Muscle layer of colon (tissue), 2 donors: ENCODE data around the gene TRANK1.
A peak's percentile ranks its signal among the peaks of the same experiment; 100 is the strongest.
"Not testable (repeated sequence)": the region's sequence is repeated elsewhere in the genome, so short reads cannot be mapped to it uniquely, and the experiment has no call there.

ENCODE experiments used
- H3K27ac ChIP-seq: one replicate; pipeline ENCODE4 v1.7.0; 2013; ENCODE audit warnings: low read depth, mild to moderate bottlenecking, low read length, moderate library complexity
- H3K27me3 ChIP-seq, 2 donors: one replicate each; pipeline ENCODE4 v1.7.0; 2013; ENCODE audit warnings: low read length in 2 of 2, mild to moderate bottlenecking in 2 of 2; ENCODE audit not compliant: insufficient read depth in 2 of 2, control insufficient read depth in 1 of 2
- H3K36me3 ChIP-seq: one replicate; pipeline ENCODE4 v1.7.0; 2013; ENCODE audit warnings: mild to moderate bottlenecking, low read length; ENCODE audit not compliant: insufficient read depth
- H3K4me1 ChIP-seq: one replicate; pipeline ENCODE4 v1.7.0; 2013; ENCODE audit warnings: mild to moderate bottlenecking, low read length; ENCODE audit not compliant: insufficient read depth
- H3K4me3 ChIP-seq, 2 donors: one replicate each; pipeline ENCODE4 v1.7.0; 2013; ENCODE audit warnings: low read length in 2 of 2, low read depth in 1 of 2, mild to moderate bottlenecking in 1 of 2, moderate library complexity in 1 of 2
- H3K9ac ChIP-seq: one replicate; pipeline ENCODE4 v1.7.0; 2013; ENCODE audit warnings: low read length
- H3K9me3 ChIP-seq: one replicate; pipeline ENCODE4 v1.7.0; 2013; ENCODE audit warnings: mild to moderate bottlenecking, low read length
- donor health status: abdominal sarcoma.
- donor health status: Adenocarcinoma of cecum.

The TRANK1 gene

DNA sequence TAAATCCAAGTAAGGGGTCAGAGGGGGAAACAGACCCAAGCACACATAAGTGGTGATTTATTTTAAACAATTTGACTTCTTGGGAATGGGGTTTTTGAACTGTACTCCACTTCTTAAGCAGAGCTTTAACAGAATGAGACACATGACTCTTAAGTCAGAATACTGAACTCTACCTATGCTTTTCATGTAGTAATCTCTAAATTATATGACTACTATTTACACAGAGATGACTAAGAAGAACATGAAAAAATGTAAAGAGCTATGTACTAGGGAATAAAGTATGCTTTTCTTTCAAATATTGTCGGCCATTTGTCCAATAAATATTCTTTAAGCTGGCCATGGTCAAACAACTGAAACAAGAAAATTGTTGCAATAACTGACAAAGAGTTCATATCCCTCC is 35.2 kb downstream of the TRANK1 start:
- H3K9ac ChIP-seq = no peak overlapping the region
- no peaks in the 10 kb centered on the region for H3K27me3 ChIP-seq
- no peak overlapping the region for H3K4me3 ChIP-seq
- no peaks in the 10 kb centered on the region for H3K9me3 ChIP-seq
- no peak overlapping the region for H3K27ac ChIP-seq
- H3K4me1 ChIP-seq = peaks cover 16% of the 10 kb centered on the region
- H3K36me3 ChIP-seq = no peaks in the 10 kb centered on the region

DNA sequence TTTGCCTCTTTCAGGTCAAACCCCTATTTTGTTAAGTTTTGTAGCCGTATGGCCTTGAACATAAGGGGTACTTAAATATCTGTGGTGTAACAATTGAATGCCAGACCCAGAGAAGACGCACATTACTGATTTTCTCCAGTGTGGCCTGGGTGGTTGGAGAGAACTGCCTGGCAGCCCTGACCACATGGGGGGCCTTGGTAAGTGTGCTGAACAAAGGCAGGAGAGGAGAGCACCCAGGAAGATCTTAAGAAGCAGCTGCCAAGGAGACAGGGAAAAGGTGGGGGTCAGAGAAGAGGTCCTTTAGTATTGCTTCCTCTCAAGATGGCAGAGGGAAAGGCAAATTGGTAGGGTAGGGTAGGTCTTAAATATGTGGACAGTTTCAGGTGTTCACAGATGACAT is 35.7 kb downstream of the TRANK1 start:
- no peaks in the 10 kb centered on the region for H3K36me3 ChIP-seq
- H3K27ac ChIP-seq = no peak overlapping the region
- peaks cover 16% of the 10 kb centered on the region for H3K4me1 ChIP-seq
- H3K9ac ChIP-seq = no peak overlapping the region
- no peaks in the 10 kb centered on the region for H3K27me3 ChIP-seq
- H3K4me3 ChIP-seq = peak overlapping the region in 1 of 2 donors; percentile 83
- H3K9me3 ChIP-seq = no peaks in the 10 kb centered on the region

DNA sequence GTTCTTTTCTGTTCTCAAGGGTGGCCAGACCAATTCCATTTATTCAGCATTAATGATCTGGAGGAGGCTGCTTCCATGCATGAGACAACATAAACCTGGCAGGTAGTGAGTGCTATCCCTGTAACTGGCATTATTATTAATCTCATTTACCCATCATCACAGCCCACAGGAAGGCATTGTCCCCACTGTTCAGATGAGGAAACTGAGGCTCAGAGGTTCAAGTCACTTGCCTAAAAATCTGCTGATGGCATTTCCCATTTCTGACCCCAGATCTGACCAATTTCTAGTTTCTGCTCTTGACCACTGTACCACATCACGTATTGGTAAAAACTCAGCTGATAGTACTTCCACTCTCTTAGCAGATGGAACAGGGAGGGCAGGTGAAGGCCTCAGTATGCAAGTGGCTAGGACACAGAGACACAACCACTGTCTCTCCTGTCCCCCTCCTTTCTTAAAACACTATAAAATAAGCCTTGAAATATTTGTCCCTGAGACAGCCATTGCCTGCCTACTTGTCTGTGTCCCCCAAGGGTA is 36.1 kb downstream of the TRANK1 start:
- H3K27me3 ChIP-seq = no peaks in the 10 kb centered on the region
- no peaks in the 10 kb centered on the region for H3K9me3 ChIP-seq
- H3K4me1 ChIP-seq = peaks cover 16% of the 10 kb centered on the region
- no peak overlapping the region for H3K9ac ChIP-seq
- no peak overlapping the region for H3K27ac ChIP-seq
- no peaks in the 10 kb centered on the region for H3K36me3 ChIP-seq
- peak overlapping the region; percentile 43 to 83 for H3K4me3 ChIP-seq

DNA sequence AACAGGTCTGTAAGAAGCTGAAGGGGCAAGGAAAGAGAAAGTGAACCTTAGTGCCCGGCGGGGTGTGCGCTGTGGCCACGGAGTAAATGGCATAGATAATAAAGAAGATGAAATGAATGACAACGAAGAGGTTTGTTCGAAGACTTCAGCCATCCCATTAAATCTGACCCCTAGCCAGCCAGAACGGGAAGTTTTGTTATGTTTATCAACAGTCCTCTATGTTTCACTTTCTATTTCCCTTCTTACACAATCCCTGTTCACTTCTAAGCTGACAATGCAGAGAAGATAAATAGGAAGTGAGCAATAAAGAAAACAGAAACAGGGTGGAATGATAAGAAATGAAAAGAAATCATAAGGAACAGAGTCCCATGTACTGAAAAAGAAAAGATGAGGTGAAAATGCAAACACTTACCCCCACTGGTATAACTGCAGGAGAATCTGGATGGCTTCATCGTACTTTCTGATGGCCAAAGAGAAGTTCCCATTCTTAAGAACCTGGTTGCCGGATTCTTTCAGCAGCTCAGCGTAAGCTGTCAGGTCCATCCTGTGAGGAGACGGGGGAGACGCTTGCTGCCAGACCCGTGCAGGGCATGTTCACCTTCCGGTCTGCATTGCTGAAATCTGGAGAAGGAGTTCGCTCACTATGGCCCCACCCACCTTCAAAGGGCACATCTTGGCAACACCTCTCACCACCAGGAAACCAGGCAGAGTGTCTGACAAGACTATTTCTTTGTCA is 36.8 kb downstream of the TRANK1 start:
- peak overlapping the region; percentile 38 for H3K9ac ChIP-seq
- peak overlapping the region; percentile 79 for H3K27ac ChIP-seq
- H3K9me3 ChIP-seq = no peaks in the 10 kb centered on the region
- H3K36me3 ChIP-seq = no peaks in the 10 kb centered on the region
- H3K4me3 ChIP-seq = peak overlapping the region; percentile 43 to 83
- H3K27me3 ChIP-seq = no peaks in the 10 kb centered on the region
- H3K4me1 ChIP-seq = peaks cover 16% of the 10 kb centered on the region

DNA sequence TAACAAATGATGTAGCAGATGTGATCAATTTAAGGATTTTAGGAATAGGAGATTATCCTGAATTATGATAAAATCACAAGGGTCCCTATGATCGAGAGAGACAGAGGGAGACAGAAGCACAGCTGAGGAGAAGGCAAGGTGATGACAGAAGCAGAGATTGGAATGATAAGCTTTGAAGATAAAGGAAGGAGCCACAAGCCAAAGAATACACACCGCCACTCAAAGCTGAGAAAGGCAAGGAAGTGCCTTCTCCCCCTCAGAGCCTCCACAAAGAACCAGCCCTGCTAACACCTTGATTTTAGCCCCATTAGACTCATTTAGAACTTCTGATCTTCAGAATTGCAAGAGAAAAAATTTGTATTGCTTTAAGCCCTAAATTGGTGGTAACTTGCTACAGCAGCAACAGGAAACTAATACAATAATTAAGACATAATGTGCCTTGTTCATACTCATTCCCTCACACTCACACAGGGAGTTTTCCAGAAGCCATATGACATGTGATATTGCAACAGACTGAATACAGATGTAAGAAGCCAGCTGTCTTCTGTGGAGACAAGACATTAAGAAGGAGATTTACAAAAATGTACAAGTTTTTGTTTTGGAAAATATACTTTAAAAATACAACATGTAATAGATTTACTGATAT is 38.2 kb downstream of the TRANK1 start:
- Histone ChIP-seq H3K36me3 (peaks cover 4% of the 10 kb centered on the region), H3K9me3 (no peaks in the 10 kb centered on the region), H3K27ac (no peak overlapping the region), H3K27me3 (no peaks in the 10 kb centered on the region), H3K4me1 (peaks cover 10% of the 10 kb centered on the region), H3K9ac (no peak overlapping the region), H3K4me3 (no peak overlapping the region)

DNA sequence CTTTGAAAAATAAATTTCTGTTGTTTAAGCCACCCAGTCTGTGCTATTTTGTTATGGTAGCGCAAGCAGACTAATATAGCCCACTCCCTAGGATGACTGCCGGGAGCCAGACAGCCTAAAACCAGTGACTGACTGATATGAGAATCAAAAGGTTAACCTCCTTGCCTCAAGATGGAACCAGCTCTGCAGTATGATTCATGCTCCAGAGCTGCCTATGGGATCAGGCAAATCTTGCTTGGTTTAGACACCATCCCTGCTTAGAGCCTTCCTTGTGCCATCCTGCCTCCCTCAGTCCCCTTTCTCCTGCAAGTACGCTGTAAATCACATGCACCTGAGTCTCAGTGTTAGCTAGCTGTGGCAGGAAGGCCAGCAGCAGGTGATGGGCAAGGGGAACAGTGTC is 39.3 kb downstream of the TRANK1 start:
- Histone ChIP-seq H3K36me3 (peaks cover 4% of the 10 kb centered on the region), H3K27me3 (no peaks in the 10 kb centered on the region), H3K9me3 (no peaks in the 10 kb centered on the region), H3K9ac (no peak overlapping the region), H3K4me1 (peaks cover 10% of the 10 kb centered on the region), H3K4me3 (no peak overlapping the region), H3K27ac (no peak overlapping the region)

DNA sequence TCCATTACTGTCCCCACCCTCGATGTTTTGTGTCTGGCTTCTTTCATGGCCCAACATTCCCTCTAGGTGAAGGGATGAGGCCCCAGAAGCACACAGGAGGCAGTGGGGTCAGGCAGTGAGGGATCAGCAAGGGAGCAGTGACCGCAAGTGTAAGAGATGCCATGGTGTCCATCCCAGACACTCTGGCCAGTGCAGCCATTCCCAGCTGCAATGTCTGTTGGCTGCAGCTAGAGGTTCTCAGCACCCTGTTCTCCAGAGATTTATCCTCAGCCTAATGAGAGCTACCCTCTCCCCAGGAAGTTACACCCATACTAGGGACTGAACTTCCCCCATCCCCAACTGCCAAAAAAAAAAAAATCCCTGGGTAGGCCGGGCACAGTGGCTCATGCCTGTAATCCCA is 40.2 kb downstream of the TRANK1 start:
- Histone ChIP-seq H3K9ac (no peak overlapping the region), H3K9me3 (no peaks in the 10 kb centered on the region), H3K27ac (no peak overlapping the region), H3K36me3 (peaks cover 8% of the 10 kb centered on the region), H3K27me3 (no peaks in the 10 kb centered on the region), H3K4me1 (peaks cover 10% of the 10 kb centered on the region), H3K4me3 (no peak overlapping the region)

DNA sequence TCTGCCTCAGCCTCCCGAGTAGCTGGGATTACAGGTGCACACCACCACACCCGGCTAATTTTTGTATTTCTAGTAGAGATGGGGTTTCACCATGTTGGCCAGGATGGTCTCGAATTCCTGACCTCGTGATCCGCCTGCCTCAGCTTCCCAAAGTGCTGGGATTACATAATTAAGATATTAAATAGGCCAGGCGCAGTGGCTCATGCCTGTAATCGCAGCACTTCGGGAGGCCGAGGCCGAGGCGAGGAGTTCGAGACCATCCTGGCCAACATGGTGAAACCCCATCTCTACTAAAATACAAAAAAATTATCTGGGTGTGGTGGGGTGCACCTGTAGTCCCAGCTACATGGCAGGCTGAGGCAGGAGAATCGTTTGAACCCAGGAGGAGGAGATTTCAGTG is 40.8 kb downstream of the TRANK1 start:
- H3K27me3 ChIP-seq, H3K4me1 ChIP-seq, H3K9me3 ChIP-seq, H3K9ac ChIP-seq, H3K4me3 ChIP-seq, H3K27ac ChIP-seq: not testable (repeated sequence)
- peaks cover 11% of the 10 kb centered on the region for H3K36me3 ChIP-seq

DNA sequence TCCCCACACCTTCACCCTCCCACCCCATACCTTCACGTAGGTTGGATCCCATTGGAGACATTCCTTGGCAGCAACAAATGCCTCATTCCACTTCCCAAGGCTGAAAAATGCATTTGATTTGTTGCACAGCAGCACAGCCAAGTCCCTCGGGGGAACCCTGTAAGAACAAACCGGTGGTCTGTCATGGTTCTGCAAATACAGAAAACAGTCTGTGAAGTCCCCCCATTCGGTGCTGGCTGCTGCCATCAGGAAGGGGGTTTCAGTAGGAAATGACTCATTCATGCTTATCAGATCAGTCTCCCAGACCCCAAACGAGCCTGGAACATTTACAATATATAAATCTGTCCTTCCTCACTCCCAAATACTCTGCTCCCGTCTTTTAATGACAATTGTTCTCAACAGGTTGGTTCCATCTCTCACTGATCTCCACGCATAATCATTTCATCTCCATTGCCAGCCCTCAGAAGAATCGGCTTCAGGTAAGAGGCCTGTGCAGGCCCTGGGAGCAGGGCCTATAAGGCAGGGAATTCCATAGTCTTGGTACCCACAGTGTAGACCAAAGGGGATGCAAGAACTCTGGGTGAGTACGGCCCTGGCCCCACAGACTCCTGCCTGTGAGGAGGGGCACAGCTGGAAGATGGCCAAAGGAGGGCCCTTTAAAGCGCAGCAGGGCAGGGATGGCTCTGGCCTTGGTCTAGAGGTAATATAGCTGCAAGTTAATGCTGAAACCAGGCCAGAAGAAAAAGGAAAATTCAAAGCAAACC is 41.6 kb downstream of the TRANK1 start:
- H3K4me3 ChIP-seq = no peak overlapping the region
- peaks cover 4% of the 10 kb centered on the region for H3K4me1 ChIP-seq

DNA sequence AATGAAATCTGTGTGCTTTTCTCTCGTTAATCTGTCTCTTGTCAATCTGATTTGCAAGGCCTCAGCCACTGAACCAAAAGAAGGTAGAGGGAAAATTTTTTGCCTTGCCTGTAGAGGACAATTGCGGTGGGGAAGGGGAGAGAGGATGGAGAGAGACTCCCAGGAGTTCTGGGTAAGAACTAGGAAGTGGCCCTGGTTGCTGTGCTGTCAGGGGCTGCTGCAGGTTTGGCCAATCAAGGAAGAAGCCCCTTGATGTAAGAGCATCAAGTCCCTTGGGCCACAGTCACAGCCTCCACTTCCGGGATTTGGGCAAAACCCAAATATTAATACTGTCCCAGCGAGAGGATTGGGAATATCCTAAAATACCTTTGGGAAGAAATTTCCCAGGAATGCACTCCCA is 43.3 kb downstream of the TRANK1 start:
- Histone ChIP-seq H3K9me3 (no peaks in the 10 kb centered on the region), H3K27me3 (no peaks in the 10 kb centered on the region), H3K36me3 (peaks cover 14% of the 10 kb centered on the region), H3K4me1 (peaks cover 2% of the 10 kb centered on the region), H3K4me3 (no peak overlapping the region), H3K9ac (no peak overlapping the region), H3K27ac (no peak overlapping the region)

More for the DNA sequence above, 41.6 kb downstream of the TRANK1 start:
- H3K9me3 ChIP-seq = no peaks in the 10 kb centered on the region
- no peak overlapping the region for H3K27ac ChIP-seq
- H3K27me3 ChIP-seq = no peaks in the 10 kb centered on the region
- no peak overlapping the region for H3K9ac ChIP-seq
- peaks cover 14% of the 10 kb centered on the region for H3K36me3 ChIP-seq
